Heart right ventricle (tissue), 16 donors: ENCODE data around the gene AOC2. TPM values are rescaled to one million over a fixed set of nuclear protein-coding genes. Genes with fewer than 3 reads are reported as not detected.

Source experiments
- ATAC-seq, 8 donors: fragments of 200-7000 bp; cut with Tn5 transposase; one replicate each; pipeline ENCODE4 v1.9.1; 2020; ENCODE audit warnings: mild to moderate bottlenecking in 8 of 8, moderate library complexity in 8 of 8, moderate number of reproducible peaks in 1 of 8
- DNase-seq, 2 donors: peaks; one replicate each; pipeline ENCODE4 v3.0.0-alpha.2; 2020
- H3K27ac ChIP-seq, 10 donors: fragments of 200-600 bp; sonication (generic) in 2 of 10; one replicate each; pipeline versions ENCODE4 v1.5.0 to v1.8.0; 2020 to 2022; ENCODE audit warnings: mild to moderate bottlenecking in 3 of 10
- H3K27me3 ChIP-seq, 7 donors: fragments of 200-600 bp; one replicate each; pipeline ENCODE4 v1.8.0; 2021 to 2022; ENCODE audit warnings: mild to moderate bottlenecking in 2 of 7
- H3K36me3 ChIP-seq, 9 donors: fragments of 200-600 bp; sonication (generic) in 1 of 9; one replicate each; pipeline versions ENCODE4 v1.5.0 to v1.8.0; 2020 to 2022; ENCODE audit warnings: mild to moderate bottlenecking in 2 of 9
- H3K4me1 ChIP-seq, 9 donors: fragments of 200-600 bp; sonication (generic) in 1 of 9; one replicate each; pipeline versions ENCODE4 v1.5.0 to v1.8.0; 2020 to 2022; ENCODE audit warnings: mild to moderate bottlenecking in 4 of 9
- H3K4me3 ChIP-seq, 10 donors: fragments of 200-600 bp; sonication (generic) in 2 of 10; one replicate each; pipeline versions ENCODE4 v1.5.0 to v1.8.0; 2020 to 2022; ENCODE audit warnings: mild to moderate bottlenecking in 7 of 10, moderate library complexity in 2 of 10
- H3K9me3 ChIP-seq, 11 donors: fragments of 200-600 bp in 10 of 11; sonication (generic) in 2 of 11; one replicate each; pipeline versions ENCODE4 v1.5.0 to v1.8.0; 2013 to 2022; ENCODE audit warnings: mild to moderate bottlenecking in 2 of 11, control low read depth in 1 of 11, moderate library complexity in 1 of 11
- CTCF ChIP-seq, 9 donors: fragments of 200-600 bp; sonication (generic) in 2 of 9; IDR thresholded peaks; one replicate each; pipeline versions ENCODE4 v1.5.0 to v1.8.0; 2021 to 2022; ENCODE audit warnings: antibody characterized with exemption in 9 of 9, mild to moderate bottlenecking in 5 of 9, moderate library complexity in 1 of 9
- whole genome bisulfite sequencing, 2 donors: extraction: QIAGEN DNeasy Blood & Tissue Kit; methylation state at CpG; one replicate each; pipeline ENCODE4 v1.1.7; 2013; ENCODE audit warnings: inconsistent platforms in 1 of 2; 5-methylcytosine and 5-hydroxymethylcytosine counted together
- intact Hi-C, 10 donors: fragments of 100-400 bp; cut with DNase I; formaldehyde crosslinking; loops; one replicate each; pipeline versions ENCODE4 v1.11.1 to v1.14.2; 2022
- polyA plus RNA-seq, 2 donors: library from polyadenylated mRNA; stranded (reverse); fragments of 200-250 nt; gene quantifications; one replicate each; pipeline ENCODE4 v1.2.3, GENCODE V29; 2013
- total RNA-seq, 10 donors: library from RNA; stranded (reverse); fragmentation: NEBNext Ultra II Directional in 3 of 10; extraction: Animal tissue kit (Norgen Biotek cat#: 25700) in 3 of 10; gene quantifications; one replicate each; pipeline versions ENCODE4 v1.2.1 to v1.2.4, GENCODE V29; 2021 to 2023
- donor health status: Arrhythmogenic right ventricular cardiomyopathy.
- donor health status: ischemic (EF 13 %, LVEDD 7.1; RV severe dilation, severe dysfunction).
- donor health status: healthy with polysubstance abuse.
- donor health status: DM: no; HTN: yes; CAD: no.
- donor health status: DM: no; HTN: no; CAD: no.
- donor health status: ischemic (EF 25% LVEDD 6.9; RV normal size, moderate dysfunction).
- donor health status: ischemic (EF 25% LVEDD 5.7; RV mildly dilated, moderate dysfunction).
- donor health status: healthy.
- donor health status: DM: yes; HTN: yes; CAD: no.
- donor health status: Ischemic cardiomyopathy.
- donor health status: ischemic (EF 35%, LVEDD 5.7; RV mildly dilated, moderate dysfunction).
- donor health status: nonischemic (EF 11% LVEDD 7.7; RV severe dilation, severe dysfunction).
- donor health status: DM: yes; HTN: yes; CAD: no.
- donor health status: PGD.
- donor health status: ischemic (EF 29% LVEDD 5.4; RV normal size, mild dysfunction).
- donor health status: nonischemic (EF 23%, LVEDD 6.1; RV moderate dilation, normal function).

AOC2 gene
- total and polyA plus RNA-seq, 12 donors: 0.14 to 0.72 (median 0.51) TPM

- no peak for DNase-seq
- Histone ChIP-seq H3K27me3 (peaks cover 0 to 9% (median 0%) of the 10 kb centered on the region in 7 donors), H3K36me3 (no peaks in the 10 kb centered on the region), H3K9me3 (no peaks in the 10 kb centered on the region), H3K27ac (no peak overlapping the region), H3K4me1 (peaks cover 0 to 6% (median 0%) of the 10 kb centered on the region in 9 donors), H3K4me3 (no peak overlapping the region)
- WGBS, 2 donors: 90 to 95% methylated on average over 10 of the region's 10 CpGs
- intact Hi-C loops: no loop called here
- TF ChIP-seq CTCF (IDR thresholded peaks at IDR 0.05): no peak
- ATAC-seq: no peak
Measured at GRCh38 chr17:42877037-42877436, 32.7 kb downstream of the AOC2 start.

- peaks cover 0 to 9% (median 0%) of the 10 kb centered on the region in 7 donors for H3K27me3 ChIP-seq
- no peak for TF ChIP-seq CTCF (IDR thresholded peaks at IDR 0.05)
- H3K4me3 ChIP-seq: no peak overlapping the region
- intact Hi-C loops: no loop called here
- peak in 1 of 2 donors; percentile 20 for DNase-seq
- H3K27ac ChIP-seq: peak overlapping the region in 1 of 10 donors; percentile 41
- ATAC-seq: peak in 3 of 8 donors; percentile 13 to 57 (median 14)
- H3K36me3 ChIP-seq: no peaks in the 10 kb centered on the region
- H3K9me3 ChIP-seq: no peaks in the 10 kb centered on the region
- 42 to 53% methylated on average over 13 of the region's 13 CpGs for WGBS, 2 donors
- H3K4me1 ChIP-seq: peaks cover 0 to 6% (median 0%) of the 10 kb centered on the region in 9 donors
Measured at GRCh38 chr17:42878123-42878880, 33.9 kb downstream of the AOC2 start.

- no peak overlapping the region for H3K4me3 ChIP-seq
- H3K27ac ChIP-seq: peak overlapping the region in 2 of 10 donors; percentile 34 to 41
- peaks cover 0 to 6% (median 0%) of the 10 kb centered on the region in 9 donors for H3K4me1 ChIP-seq
- intact Hi-C loops: no loop called here
- WGBS, 2 donors: 79 to 83% methylated on average over 8 of the region's 8 CpGs
- DNase-seq: no peak
- no peaks in the 10 kb centered on the region for H3K36me3 ChIP-seq
- H3K27me3 ChIP-seq: peaks cover 0 to 9% (median 0%) of the 10 kb centered on the region in 7 donors
- H3K9me3 ChIP-seq: no peaks in the 10 kb centered on the region
- peak in 1 of 8 donors; percentile 18 for ATAC-seq
- TF ChIP-seq CTCF (IDR thresholded peaks at IDR 0.05): no peak
Measured at GRCh38 chr17:42878924-42879595, 34.7 kb downstream of the AOC2 start.

GRCh38 chr17:42879596-42879985, 35.2 kb downstream of the AOC2 start:
- Histone ChIP-seq H3K36me3 (no peaks in the 10 kb centered on the region), H3K4me1 (peaks cover 0 to 6% (median 0%) of the 10 kb centered on the region in 9 donors), H3K9me3 (no peaks in the 10 kb centered on the region), H3K27ac (peak overlapping the region in 2 of 10 donors; percentile 34 to 41), H3K27me3 (peaks cover 0 to 9% (median 0%) of the 10 kb centered on the region in 7 donors), H3K4me3 (no peak overlapping the region)
- intact Hi-C loops: no loop called here
- peak in 2 of 8 donors; percentile 24 to 48 for ATAC-seq
- no peak for DNase-seq
- TF ChIP-seq CTCF (IDR thresholded peaks at IDR 0.05): no peak
- 46 to 55% methylated on average over 6 of the region's 6 CpGs for WGBS, 2 donors
